Activated CD8-positive, alpha-beta T cell treated with anti-CD3 and anti-CD28 coated beads for 36 hours (primary cell): ENCODE data around the gene NUBP2. TPM values are rescaled to one million over a fixed set of nuclear protein-coding genes. Genes with fewer than 3 reads are reported as not detected.

Experiments
- ATAC-seq: fragments of 200-7000 bp; cut with Tn5 transposase; one replicate; pipeline ENCODE4 v1.10.0; 2021; ENCODE audit warnings: mild to moderate bottlenecking, moderate library complexity
- CTCF ChIA-PET: fragments of 350-600 bp; sonication (Branson Sonifier 250); formaldehyde crosslinking; loops from one replicate; lab custom pipeline; 2021; ENCODE audit warnings: antibody characterized with exemption; lab: Charles Lee
- POLR2A ChIA-PET: fragments of 350-600 bp; sonication (Branson Sonifier 250); formaldehyde crosslinking; loops from one replicate; lab custom pipeline; 2021; ENCODE audit warnings: antibody characterized with exemption; lab: Charles Lee
- DNase-seq: peaks from one replicate; pipeline ENCODE4 v3.0.0-alpha.2; 2020
- H3K27ac Mint-ChIP-seq: one replicate; pipeline ENCODE4 v1.8.0; 2021; ENCODE audit warnings: mild to moderate bottlenecking, mixed read lengths
- H3K27me3 Mint-ChIP-seq: one replicate; pipeline ENCODE4 v1.8.0; 2021; ENCODE audit warnings: mixed read lengths
- H3K36me3 Mint-ChIP-seq: one replicate; pipeline ENCODE4 v1.8.0; 2021; ENCODE audit warnings: low read depth, mixed read lengths
- H3K4me1 Mint-ChIP-seq: one replicate; pipeline ENCODE4 v1.8.0; 2021; ENCODE audit warnings: low read depth, mixed read lengths
- H3K4me3 Mint-ChIP-seq: one replicate; pipeline ENCODE4 v1.8.0; 2021; ENCODE audit warnings: mild to moderate bottlenecking, moderate library complexity, mixed read lengths
- H3K9me3 Mint-ChIP-seq: one replicate; pipeline ENCODE4 v1.8.0; 2021; ENCODE audit warnings: mixed read lengths
- CTCF ChIP-seq: fragments of 200-600 bp; IDR thresholded peaks from one replicate; pipeline ENCODE4 v1.8.0; 2022; ENCODE audit warnings: antibody characterized with exemption, mild to moderate bottlenecking
- intact Hi-C: fragments of 100-400 bp; cut with micrococcal nuclease; formaldehyde crosslinking; loops from one replicate; pipeline ENCODE4 v1.10.0; 2022
- total RNA-seq, 2 experiments: library from RNA; stranded (reverse); gene quantifications; one replicate each; pipeline ENCODE4 v1.2.3, GENCODE V29; 2021

The NUBP2 gene
- total RNA-seq, 2 experiments from 2014 or later, result 43.5 to 45.0 TPM

GRCh38 chr16:1773703-1774447 is 8.9 kb upstream of the NUBP2 start:
- intact Hi-C loops, result no loop called here
- peaks cover 14% of the 10 kb centered on the region for H3K4me1 Mint-ChIP-seq
- DNase-seq (peak; percentile 35), ATAC-seq (no peak)
- TF ChIP-seq CTCF, result no peak
- peaks cover 12% of the 10 kb centered on the region for H3K36me3 Mint-ChIP-seq
- POLR2A ChIA-PET, result interaction anchor here (0.9 to 2.7 kb wide), 6 partner anchors 9 to 187 kb away, joined by 3 to 12 read pairs (median 4); partner anchors contain the start of genes MAPK8IP3, NUBP2 and SPSB3
- H3K4me3 Mint-ChIP-seq, result peak overlapping the region; percentile 100
- no peaks in the 10 kb centered on the region for H3K9me3 Mint-ChIP-seq
- no peaks in the 10 kb centered on the region for H3K27me3 Mint-ChIP-seq
- CTCF ChIA-PET, result interaction anchor here (0.8 to 1.8 kb wide), 2 partner anchors 9 to 51 kb away, joined by 4 to 15 read pairs; partner anchors contain the start of genes NUBP2 and SPSB3
- peak overlapping the region; percentile 72 for H3K27ac Mint-ChIP-seq

GRCh38 chr16:1774448-1774780 is 8.3 kb upstream of the NUBP2 start:
- no peak for TF ChIP-seq CTCF

GRCh38 chr16:1775006-1775845 is 7.5 kb upstream of the NUBP2 start:
- intact Hi-C loops, result no loop called here
- Mint-ChIP-seq H3K4me3 (peak overlapping the region; percentile 27), H3K36me3 (peaks cover 9% of the 10 kb centered on the region), H3K9me3 (no peaks in the 10 kb centered on the region), H3K27ac (no peak overlapping the region), H3K27me3 (no peaks in the 10 kb centered on the region), H3K4me1 (peaks cover 12% of the 10 kb centered on the region)
- DNase-seq, result no peak
- TF ChIP-seq CTCF, result no peak
- POLR2A ChIA-PET, result interaction anchor here (1.3 to 2.2 kb wide), 3 partner anchors 8 to 185 kb away, joined by 3 to 7 read pairs (median 5); partner anchors contain the start of genes NUBP2 and SPSB3
- CTCF ChIA-PET, result interaction anchor here (1.0 to 1.8 kb wide), 2 partner anchors 7 to 154 kb away, joined by 3 to 15 read pairs; partner anchors contain the start of genes NUBP2 and SPSB3
- no peak for ATAC-seq

More at GRCh38 chr16:1774448-1774780, 8.3 kb upstream of the NUBP2 start:
- ATAC-seq (no peak), DNase-seq (no peak)
- no peaks in the 10 kb centered on the region for H3K9me3 Mint-ChIP-seq
- no peaks in the 10 kb centered on the region for H3K27me3 Mint-ChIP-seq
- peaks cover 14% of the 10 kb centered on the region for H3K4me1 Mint-ChIP-seq
- intact Hi-C loops, result no loop called here
- CTCF ChIA-PET, result interaction anchor here (0.8 to 1.8 kb wide), 3 partner anchors 8 to 155 kb away, joined by 3 to 15 read pairs (median 4); partner anchors contain the start of genes NUBP2 and SPSB3
- H3K4me3 Mint-ChIP-seq, result peak overlapping the region; percentile 100
- H3K36me3 Mint-ChIP-seq, result peaks cover 12% of the 10 kb centered on the region
- POLR2A ChIA-PET, result interaction anchor here (0.9 to 2.2 kb wide), 5 partner anchors 8 to 186 kb away, joined by 3 to 7 read pairs (median 4); partner anchors contain the start of genes NUBP2 and SPSB3
- H3K27ac Mint-ChIP-seq, result no peak overlapping the region

GRCh38 chr16:1775846-1776671 is 6.7 kb upstream of the NUBP2 start:
- Mint-ChIP-seq H3K27me3 (no peaks in the 10 kb centered on the region), H3K4me1 (peaks cover 11% of the 10 kb centered on the region), H3K9me3 (no peaks in the 10 kb centered on the region), H3K27ac (no peak overlapping the region), H3K4me3 (no peak overlapping the region), H3K36me3 (peaks cover 9% of the 10 kb centered on the region)
- DNase-seq, result no peak
- no peak for TF ChIP-seq CTCF
- POLR2A ChIA-PET, result no interaction called here
- intact Hi-C loops, result no loop called here
- CTCF ChIA-PET, result no interaction called here
- ATAC-seq, result no peak
